Measurements from ENCODE around the gene NOX4.
"Not testable (repeated sequence)": the region's sequence is repeated elsewhere in the genome, so short reads cannot be mapped to it uniquely, and the experiment has no call there.

GRCh38 chr11:89281032-89281677 is 210.0 kb downstream of the NOX4 start:
- TF ChIP-seq POLR2AphosphoS5 (IDR thresholded peaks at IDR 0.05; ENCODE audit: low read depth, low read length); CTCF (IDR thresholded peaks at IDR 0.05; ENCODE audit: control extremely low read depth in 1 of 3, insufficient read depth in 1 of 3, low read depth in 1 of 3, low read length in 3 of 3); RFX5 (IDR thresholded peaks at IDR 0.05; ENCODE audit: borderline replicate concordance, low read depth, low read length); USF2 (IDR thresholded peaks at IDR 0.05; ENCODE audit: low read length); SP2 (IDR thresholded peaks at IDR 0.05; ENCODE audit: low read length); EZH2 (IDR thresholded peaks at IDR 0.05; ENCODE audit: low read depth, low read length, severe bottlenecking); TEAD4 (IDR thresholded peaks at IDR 0.05; ENCODE audit: low read depth, low read length); CHD2 (IDR thresholded peaks at IDR 0.05; ENCODE audit: low read length): not testable (repeated sequence)

Measured in H1 (cell line).